ENCODE results near the gene CPN2.

The CPN2 gene

GRCh38 chr3:194392576-194392975 lies 41.4 kb upstream of the CPN2 start:
- Histone ChIP-seq H3K4me3 (ENCODE audit: low read depth, low read length) (no peak overlapping the region), H3K27ac (no peak overlapping the region), H2AFZ (no peak overlapping the region), H3K36me3 (ENCODE audit: control insufficient read depth, insufficient read depth, low read length) (no peaks in the 10 kb centered on the region), H3K27me3 (ENCODE audit: control insufficient read depth, insufficient read depth, low read length) (no peaks in the 10 kb centered on the region), H3K79me2 (no peaks in the 10 kb centered on the region), H3K4me1 (no peaks in the 10 kb centered on the region), H3K9me3 (ENCODE audit: control insufficient read depth, low read length) (no peaks in the 10 kb centered on the region), H3K9ac (no peak overlapping the region), H3K4me2 (ENCODE audit: low read length) (no peak overlapping the region)
- TF ChIP-seq CTCF (IDR thresholded peaks at IDR 0.05): no peak

GRCh38 chr3:194390835-194391234 lies 39.7 kb upstream of the CPN2 start:
- no peaks in the 10 kb centered on the region for H3K9me3 ChIP-seq (ENCODE audit: control insufficient read depth, low read length)

GRCh38 chr3:194389269-194389668 lies 38.1 kb upstream of the CPN2 start:
- H3K4me1 ChIP-seq: no peaks in the 10 kb centered on the region
- H3K4me3 ChIP-seq (ENCODE audit: low read depth, low read length): no peak overlapping the region
- no peak overlapping the region for H3K4me2 ChIP-seq (ENCODE audit: low read length)
- no peak overlapping the region for H3K27ac ChIP-seq
- no peak overlapping the region for H2AFZ ChIP-seq
- H3K79me2 ChIP-seq: no peaks in the 10 kb centered on the region
- no peaks in the 10 kb centered on the region for H3K36me3 ChIP-seq (ENCODE audit: control insufficient read depth, insufficient read depth, low read length)
- TF ChIP-seq CTCF (IDR thresholded peaks at IDR 0.05): no peak
- no peak overlapping the region for H3K9ac ChIP-seq
- no peaks in the 10 kb centered on the region for H3K9me3 ChIP-seq (ENCODE audit: control insufficient read depth, low read length)
- H3K27me3 ChIP-seq (ENCODE audit: control insufficient read depth, insufficient read depth, low read length): no peaks in the 10 kb centered on the region

More at GRCh38 chr3:194390835-194391234, 39.7 kb upstream of the CPN2 start:
- H3K36me3 ChIP-seq (ENCODE audit: control insufficient read depth, insufficient read depth, low read length): no peaks in the 10 kb centered on the region
- H3K4me2 ChIP-seq (ENCODE audit: low read length): no peak overlapping the region
- no peaks in the 10 kb centered on the region for H3K4me1 ChIP-seq
- H3K27ac ChIP-seq: no peak overlapping the region
- H3K27me3 ChIP-seq (ENCODE audit: control insufficient read depth, insufficient read depth, low read length): no peaks in the 10 kb centered on the region
- H2AFZ ChIP-seq: no peak overlapping the region
- H3K79me2 ChIP-seq: no peaks in the 10 kb centered on the region
- no peak overlapping the region for H3K4me3 ChIP-seq (ENCODE audit: low read depth, low read length)
- no peak for TF ChIP-seq CTCF (IDR thresholded peaks at IDR 0.05)
- H3K9ac ChIP-seq: no peak overlapping the region

GRCh38 chr3:194387926-194388418 lies 36.8 kb upstream of the CPN2 start:
- Histone ChIP-seq H2AFZ (no peak overlapping the region), H3K4me3 (ENCODE audit: low read depth, low read length) (no peak overlapping the region), H3K27ac (no peak overlapping the region), H3K4me1 (no peaks in the 10 kb centered on the region), H3K9me3 (ENCODE audit: control insufficient read depth, low read length) (no peaks in the 10 kb centered on the region), H3K4me2 (ENCODE audit: low read length) (no peak overlapping the region), H3K79me2 (no peaks in the 10 kb centered on the region), H3K36me3 (ENCODE audit: control insufficient read depth, insufficient read depth, low read length) (no peaks in the 10 kb centered on the region), H3K27me3 (ENCODE audit: control insufficient read depth, insufficient read depth, low read length) (no peaks in the 10 kb centered on the region), H3K9ac (no peak overlapping the region)
- TF ChIP-seq CTCF (IDR thresholded peaks at IDR 0.05): no peak

GRCh38 chr3:194387276-194387675 lies 36.1 kb upstream of the CPN2 start:
- TF ChIP-seq CTCF (IDR thresholded peaks at IDR 0.05): no peak
- H2AFZ ChIP-seq: no peak overlapping the region
- no peak overlapping the region for H3K27ac ChIP-seq
- H3K4me3 ChIP-seq (ENCODE audit: low read depth, low read length): no peak overlapping the region
- H3K4me2 ChIP-seq (ENCODE audit: low read length): no peak overlapping the region
- H3K36me3 ChIP-seq (ENCODE audit: control insufficient read depth, insufficient read depth, low read length): no peaks in the 10 kb centered on the region
- no peaks in the 10 kb centered on the region for H3K79me2 ChIP-seq
- no peaks in the 10 kb centered on the region for H3K4me1 ChIP-seq
- H3K9me3 ChIP-seq (ENCODE audit: control insufficient read depth, low read length): no peaks in the 10 kb centered on the region
- no peak overlapping the region for H3K9ac ChIP-seq
- H3K27me3 ChIP-seq (ENCODE audit: control insufficient read depth, insufficient read depth, low read length): no peaks in the 10 kb centered on the region

Data from parathyroid adenoma (tissue), 2 donors.